GM19372 (cell line): ENCODE data around the gene GPBAR1.
A peak's percentile ranks its signal among the peaks of the same experiment; 100 is the strongest.

ENCODE experiments used
- ATAC-seq: cut with Tn5 transposase; IDR thresholded peaks from one replicate; pipeline ENCODE4 v1.9.1; 2021; ENCODE audit warnings: mild to moderate bottlenecking, low read depth, moderate library complexity; ENCODE audit not compliant: unreplicated experiment

Gene GPBAR1

DNA sequence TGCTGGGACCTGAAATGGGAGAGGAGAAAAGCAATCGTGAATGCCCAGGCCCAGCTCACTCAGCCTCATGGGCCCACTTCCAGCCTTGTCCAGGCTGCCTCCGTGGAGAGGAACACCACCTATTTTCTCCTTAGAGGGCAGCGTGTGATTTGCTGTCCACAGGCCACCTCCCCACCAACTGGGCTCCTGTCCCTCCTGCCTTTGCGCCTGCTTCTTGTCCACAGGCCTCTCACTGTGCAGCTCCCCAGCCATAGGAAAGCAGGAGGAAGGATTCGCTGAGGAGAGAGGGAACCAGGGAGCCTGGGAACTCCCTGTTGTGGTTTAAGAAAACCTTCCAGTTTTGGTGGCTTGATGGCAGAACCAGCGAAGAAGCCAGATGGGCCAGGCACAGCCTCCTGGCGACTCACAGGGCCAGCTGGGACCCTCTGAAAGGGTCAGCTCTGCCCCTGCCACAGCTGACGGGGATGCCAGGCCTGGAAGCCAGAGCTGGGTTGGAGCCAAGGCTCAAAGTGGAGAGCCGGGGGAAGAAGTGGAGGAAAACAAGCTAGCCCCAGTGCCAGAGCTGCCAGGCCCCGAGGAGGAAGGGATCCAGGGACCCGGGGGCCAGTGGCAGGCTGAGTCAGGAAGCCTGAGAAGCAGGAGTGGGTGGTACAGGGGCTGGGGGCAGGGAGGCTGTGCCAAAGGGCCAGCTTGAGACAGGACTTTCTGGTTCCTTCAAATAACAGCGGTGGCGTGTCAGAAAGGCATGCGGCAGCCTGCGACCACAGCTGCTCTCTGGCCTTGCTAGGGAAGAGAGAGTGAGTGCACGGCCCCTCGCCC is 21.6 kb downstream of the GPBAR1 start:
- no peak for ATAC-seq

DNA sequence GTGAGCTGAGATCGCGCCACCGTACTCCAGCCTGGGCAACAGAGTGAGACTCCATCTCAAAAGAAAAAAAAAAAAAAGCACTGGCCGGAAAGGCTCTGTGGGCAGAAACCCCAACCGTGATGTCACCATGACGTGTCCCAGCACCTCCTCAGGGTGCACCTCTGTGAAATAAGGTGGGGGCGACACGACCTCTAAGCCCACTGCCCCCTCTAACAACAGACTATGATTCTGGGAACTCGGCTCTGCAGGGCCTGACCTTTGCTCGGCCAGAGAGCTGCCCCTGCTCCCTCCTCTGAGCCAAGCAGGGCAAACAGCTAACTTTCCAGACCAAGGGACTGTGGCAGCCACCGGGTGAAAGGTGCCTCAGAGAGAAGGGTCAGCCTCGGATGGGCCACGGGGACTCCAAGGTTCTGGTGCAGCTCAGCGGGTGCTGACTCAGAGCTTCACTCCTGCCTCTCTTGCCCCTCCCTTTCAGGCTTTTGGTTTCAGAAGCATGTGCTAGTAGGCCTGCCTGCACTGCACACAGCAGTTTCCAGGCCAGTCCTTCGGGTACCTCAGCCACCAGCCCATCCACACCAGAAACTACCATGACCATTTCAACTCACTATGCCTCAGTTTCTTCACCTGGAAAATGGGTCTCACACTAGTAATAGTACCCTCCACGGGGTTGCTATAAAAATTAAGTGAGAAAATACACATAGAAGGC is 23.4 kb downstream of the GPBAR1 start:
- peak; percentile 46 for ATAC-seq

DNA sequence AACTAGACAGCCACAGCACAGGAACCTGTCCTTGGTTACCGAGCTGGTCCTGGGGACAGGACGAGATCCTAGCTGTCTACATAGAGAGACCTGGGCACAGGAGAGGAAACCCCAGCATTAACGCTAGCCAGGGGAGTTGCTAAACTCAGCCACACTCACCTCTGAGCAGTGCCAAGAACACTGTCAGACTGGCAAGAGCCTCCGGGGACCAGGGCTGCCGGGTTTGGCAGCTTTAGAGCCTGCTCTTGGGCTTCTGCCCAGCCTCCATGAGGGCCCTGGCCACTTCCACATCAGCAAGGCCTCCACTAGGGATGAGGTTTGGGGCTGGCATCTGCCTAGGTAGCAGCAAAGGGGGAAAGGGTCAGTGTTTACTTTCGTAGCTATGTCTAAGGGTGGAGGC is 24.8 kb downstream of the GPBAR1 start:
- no peak for ATAC-seq

DNA sequence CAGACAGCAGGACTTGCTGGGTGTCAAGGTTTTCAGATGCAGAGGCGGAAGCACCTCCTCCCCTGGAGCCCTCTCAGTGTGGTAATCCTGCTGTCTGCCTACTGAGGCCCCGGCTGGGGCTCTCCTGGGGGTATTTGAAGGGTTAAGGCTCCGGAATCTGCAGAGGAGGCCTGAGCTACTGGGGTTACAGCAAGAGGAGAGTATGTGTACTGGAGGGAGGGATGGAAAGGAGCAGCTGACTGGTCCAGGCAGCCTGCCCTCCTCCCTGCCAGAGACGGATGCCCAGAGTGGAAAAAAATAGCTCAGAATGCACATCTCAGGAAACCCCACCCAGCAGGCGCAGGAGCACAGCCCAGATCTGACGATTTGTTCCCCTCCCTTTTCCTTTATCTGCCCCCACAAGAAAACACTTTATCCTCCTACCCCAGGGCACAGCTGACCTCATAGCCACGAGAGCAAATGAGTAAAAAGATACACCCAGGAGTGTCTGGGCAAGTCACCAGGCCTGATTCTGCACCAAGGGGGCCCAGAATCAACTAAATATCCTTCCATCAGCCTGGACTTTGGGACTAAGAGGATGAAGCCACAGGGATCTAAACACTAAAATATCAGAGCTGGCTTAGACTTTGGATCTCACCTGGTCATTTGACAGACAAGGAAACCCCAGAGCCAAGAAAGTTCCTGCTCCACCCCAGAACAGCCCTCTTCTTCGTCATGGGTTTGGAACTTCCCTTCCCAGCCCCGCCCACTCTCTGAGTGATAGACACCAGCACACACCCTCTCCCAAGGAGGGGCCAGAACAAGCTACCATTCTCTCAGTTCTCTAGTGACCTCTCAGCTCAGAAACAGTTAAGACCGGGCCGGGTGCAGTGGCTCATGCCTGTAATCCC is 26.0 kb downstream of the GPBAR1 start:
- peak; percentile 65 for ATAC-seq

GRCh38 chr2:218289639-218290315 is 29.0 kb downstream of the GPBAR1 start:
- no peak for ATAC-seq

DNA sequence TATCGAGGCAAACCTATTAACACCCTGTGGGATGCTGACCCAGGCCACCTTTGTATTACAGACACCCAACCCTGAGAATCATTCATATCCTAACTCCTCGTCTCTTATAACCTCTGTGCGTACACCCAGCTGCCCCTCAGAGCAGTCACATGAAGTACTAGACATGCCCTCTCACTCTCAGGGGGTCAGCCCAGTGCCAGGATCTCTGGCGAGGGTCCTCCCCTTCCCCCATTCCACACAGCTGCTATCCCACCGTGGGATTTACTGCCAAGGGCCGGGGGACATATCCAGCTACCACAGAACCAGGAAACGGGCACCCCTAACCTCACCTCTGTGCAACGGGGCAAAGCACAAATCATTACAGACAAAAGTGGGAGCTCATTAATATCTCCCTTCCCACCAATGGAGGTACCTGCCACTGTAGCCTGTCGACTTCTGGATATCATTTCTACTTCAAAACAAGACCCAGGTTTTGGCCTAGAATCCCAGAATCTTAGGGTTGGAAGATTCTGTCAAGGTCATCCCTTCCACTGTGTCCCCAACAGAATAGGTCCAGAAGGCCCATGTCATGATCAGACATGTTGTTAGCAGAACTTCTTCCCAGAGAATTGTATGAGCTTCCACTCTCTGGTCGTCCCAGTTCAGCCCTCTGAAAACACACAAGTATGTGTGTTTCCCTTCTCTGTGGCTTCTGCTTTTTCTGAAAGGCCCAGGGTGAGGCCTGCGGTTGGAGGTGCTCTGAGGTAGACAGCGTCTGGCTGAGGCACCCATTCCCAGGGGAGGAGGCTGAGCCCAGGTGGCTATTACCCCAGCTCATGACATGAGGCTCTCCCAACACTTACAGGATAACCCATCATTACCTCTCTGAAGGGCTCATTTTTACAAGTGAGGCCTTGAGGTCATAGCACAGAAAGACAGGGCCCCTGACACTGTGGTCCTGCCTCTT is 29.8 kb downstream of the GPBAR1 start:
- peak; percentile 40 for ATAC-seq

DNA sequence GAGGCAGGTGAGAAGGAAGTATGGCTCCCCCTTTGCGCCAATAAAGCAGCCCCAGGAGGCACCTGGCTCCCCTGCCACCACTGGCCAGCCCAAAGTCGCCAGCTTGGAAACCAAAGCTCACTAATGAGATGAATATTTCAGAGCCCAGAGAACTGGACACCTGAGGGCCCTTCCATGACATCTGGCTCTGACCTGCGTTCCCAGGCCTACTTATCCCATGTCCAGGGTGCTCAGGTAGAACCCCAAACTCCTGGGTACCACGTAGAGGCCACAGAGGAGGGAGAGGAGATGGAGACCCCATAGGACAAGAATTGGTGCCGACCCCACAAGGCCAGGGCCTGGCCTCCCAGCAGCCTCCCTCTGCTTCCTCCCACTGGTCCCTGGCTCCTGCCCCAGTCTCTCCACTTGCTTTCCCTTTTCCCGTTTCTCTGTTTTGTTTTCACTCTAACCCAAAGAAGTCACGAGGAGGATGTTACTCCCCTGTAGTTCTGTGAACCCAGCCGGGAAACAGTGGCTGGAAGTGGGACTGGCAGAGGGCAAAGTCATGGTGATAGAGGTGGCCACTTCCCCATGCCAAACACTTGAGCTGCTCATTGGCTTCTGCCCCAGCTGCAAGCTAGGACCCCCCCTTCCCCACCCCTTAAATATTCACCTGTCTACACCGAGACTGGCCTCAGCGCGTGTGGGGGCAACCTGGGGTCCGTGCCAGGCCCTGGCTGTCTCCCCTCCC is 30.7 kb downstream of the GPBAR1 start:
- no peak for ATAC-seq

- ATAC-seq = peak; percentile 73
Observed at GRCh38 chr2:218292048-218293014, 31.5 kb downstream of the GPBAR1 start, which contains the start of gene TMBIM1. Gene TMBIM1 (minus strand): TSS chr2:218292503. CDS start chr2:218282141, 10,362 bp downstream.

GRCh38 chr2:218293715-218294429 is 33.1 kb downstream of the GPBAR1 start:
- ATAC-seq = no peak

DNA sequence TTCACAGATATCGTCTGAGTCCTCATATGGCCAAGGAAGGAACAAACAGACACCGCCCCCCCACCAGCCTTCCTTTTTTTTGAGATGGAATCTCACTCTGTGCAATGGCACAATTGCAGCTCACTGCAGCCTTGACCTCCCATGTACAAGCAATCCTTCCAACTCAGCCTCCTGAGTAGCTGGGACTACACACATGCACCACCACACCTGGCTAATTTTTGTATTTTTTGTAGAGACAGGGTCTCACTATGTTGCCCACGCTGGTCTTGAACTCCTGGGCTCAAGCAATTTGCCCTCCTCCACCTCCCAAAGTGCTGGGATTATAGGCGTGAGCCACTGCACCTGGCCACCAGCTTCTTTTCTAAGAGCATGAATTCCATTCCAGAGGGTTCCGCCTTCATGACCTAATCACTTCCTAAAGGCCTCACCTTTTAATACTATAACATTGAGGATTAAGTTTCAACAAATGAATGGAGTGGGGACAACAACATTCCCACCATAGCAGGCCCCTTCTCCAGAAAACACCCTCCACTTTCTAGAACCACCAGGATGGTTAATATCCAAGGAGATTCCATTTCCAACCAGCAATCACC is 33.7 kb downstream of the GPBAR1 start:
- ATAC-seq = no peak

DNA sequence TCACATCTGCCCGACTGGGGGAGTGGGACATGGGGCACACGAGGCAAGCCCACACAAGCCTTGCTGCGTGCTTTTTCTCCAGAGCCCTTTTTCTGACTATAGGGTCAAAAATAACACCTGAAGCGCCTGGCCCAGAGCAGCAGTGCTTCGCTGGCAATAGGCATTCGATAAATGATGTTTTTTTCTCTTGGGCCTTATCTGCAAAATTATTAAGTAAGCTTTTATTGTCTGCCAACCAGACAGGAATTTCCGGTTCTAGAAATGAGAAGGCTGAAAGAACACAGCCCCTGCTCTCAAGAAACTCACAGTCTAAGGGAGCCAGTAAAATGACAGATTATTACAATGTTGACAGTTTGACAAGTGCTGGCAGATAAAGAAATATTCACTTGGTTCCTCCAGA is 34.2 kb downstream of the GPBAR1 start:
- ATAC-seq = no peak

DNA sequence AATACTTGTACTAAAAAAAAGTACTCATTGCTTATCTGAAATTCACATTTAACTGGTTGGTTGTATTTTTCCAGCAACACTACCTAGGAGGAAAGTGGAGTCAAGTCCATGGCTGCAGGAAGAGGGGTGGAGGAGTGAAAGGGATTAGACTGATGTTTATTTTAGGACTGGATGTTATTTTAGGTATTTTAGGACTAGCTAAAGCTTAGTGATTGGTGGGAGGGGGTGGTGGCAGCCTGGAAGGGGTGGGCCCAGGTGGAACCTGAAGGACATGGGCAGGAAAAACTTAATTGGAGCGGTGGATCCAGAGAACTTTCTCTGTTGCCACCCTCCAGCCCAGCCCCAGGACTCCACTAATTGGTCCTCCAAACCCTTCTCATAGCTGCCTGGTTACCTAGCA is 35.4 kb downstream of the GPBAR1 start:
- no peak for ATAC-seq

DNA sequence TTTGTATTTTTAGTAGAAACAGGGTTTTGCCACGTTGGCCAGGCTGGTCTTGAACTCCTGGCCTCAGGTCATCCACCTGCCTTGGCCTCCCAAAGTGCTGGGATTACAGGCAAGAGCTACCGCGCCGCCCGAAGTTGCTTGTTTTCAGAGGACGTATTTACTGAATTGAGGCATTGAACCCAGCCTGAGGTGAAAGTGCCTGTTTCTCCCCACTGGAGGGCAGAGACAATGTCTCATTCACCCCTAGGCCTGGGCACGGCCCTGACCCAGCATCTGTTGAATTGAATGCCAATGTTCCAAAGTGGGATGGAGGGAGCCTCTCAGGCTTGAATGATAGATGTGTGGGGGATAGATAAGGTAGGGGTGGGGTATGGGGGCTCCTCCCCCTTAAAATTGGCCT is 36.0 kb downstream of the GPBAR1 start:
- no peak for ATAC-seq

GRCh38 chr2:218298314-218298875 is 37.6 kb downstream of the GPBAR1 start:
- no peak for ATAC-seq

- no peak for ATAC-seq
Observed at GRCh38 chr2:218300141-218300540, 39.3 kb downstream of the GPBAR1 start.

DNA sequence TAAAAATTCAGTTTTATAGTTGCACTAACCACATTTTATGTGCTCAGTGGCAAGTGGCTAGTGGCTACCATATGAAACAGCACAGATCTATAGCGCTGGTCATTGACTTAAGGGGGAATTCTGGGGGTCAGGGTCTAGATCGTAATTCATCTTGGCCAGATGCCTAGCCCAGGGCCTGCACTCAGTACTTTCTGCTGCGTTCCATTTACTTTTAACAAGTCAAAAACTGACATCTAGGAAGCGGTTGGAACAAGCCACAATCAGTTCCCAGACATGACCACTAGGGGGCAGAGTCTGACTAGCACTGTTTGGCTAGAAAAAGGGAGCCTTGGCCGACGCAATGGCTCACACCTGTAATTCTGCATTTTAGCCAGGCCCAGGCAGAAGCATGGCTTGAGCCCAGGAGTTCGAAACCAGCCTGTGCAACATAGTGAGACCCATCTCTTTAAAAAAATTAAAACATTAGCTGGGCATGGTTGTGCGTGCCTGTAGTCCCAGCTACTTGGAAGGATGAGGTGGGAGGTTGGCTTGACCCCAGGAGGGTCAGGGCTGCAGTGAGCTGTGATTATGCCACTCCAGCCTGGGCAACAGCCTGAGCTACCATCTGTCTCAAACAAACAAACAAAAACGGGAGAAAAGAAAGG is 40.5 kb downstream of the GPBAR1 start:
- ATAC-seq = peak; percentile 62
